Neural progenitor cell (in vitro differentiated cells): ENCODE data around the gene ZFYVE9.

Experiments used
- CTCF ChIP-seq: fragments of 200-600 bp; sonication (generic); IDR thresholded peaks from 2 replicates; pipeline ENCODE4 v1.5.1; 2017; ENCODE audit warnings: antibody characterized with exemption, mild to moderate bottlenecking
- EZH2 ChIP-seq: fragments of 200-600 bp; sonication (generic); IDR thresholded peaks from 2 replicates; pipeline ENCODE4 v1.6.1; 2017; ENCODE audit warnings: antibody characterized with exemption, mild to moderate bottlenecking, moderate library complexity
- EZH2phosphoT487 ChIP-seq: fragments of 200-600 bp; sonication (generic); IDR thresholded peaks from 2 replicates; pipeline ENCODE4 v1.6.1; 2017; ENCODE audit warnings: antibody characterized with exemption

DNA sequence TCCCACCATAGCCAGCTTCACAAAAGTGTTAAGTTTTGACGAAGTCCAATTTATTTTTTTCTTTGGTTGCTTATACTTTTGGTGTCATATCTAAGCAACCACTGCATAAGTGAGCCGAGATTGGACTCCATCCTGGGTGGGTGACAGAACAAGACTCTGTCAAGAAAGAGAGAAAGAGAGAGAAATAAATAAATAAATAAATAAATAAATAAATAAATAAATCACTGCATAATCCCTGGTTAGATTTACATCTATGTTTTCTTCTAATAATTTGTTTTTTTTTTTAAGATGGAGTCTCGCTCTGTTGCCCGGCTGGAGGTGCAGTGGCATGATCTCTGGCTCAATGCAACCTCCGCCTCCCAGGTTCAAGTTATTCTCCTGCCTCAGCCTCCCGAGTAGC, 18.3 kb upstream of the ZFYVE9 start:
- TF ChIP-seq EZH2, result no peak
- no peak for TF ChIP-seq CTCF
- TF ChIP-seq EZH2phosphoT487, result no peak
